ENCODE measurements around the gene NUSAP1. TPM values are rescaled to one million over a fixed set of nuclear protein-coding genes. Genes with fewer than 3 reads are reported as not detected.

The NUSAP1 gene
- total RNA-seq, 4 donors from 2014 or later, result 26.5 to 47.7 (median 37.6) TPM

DNA sequence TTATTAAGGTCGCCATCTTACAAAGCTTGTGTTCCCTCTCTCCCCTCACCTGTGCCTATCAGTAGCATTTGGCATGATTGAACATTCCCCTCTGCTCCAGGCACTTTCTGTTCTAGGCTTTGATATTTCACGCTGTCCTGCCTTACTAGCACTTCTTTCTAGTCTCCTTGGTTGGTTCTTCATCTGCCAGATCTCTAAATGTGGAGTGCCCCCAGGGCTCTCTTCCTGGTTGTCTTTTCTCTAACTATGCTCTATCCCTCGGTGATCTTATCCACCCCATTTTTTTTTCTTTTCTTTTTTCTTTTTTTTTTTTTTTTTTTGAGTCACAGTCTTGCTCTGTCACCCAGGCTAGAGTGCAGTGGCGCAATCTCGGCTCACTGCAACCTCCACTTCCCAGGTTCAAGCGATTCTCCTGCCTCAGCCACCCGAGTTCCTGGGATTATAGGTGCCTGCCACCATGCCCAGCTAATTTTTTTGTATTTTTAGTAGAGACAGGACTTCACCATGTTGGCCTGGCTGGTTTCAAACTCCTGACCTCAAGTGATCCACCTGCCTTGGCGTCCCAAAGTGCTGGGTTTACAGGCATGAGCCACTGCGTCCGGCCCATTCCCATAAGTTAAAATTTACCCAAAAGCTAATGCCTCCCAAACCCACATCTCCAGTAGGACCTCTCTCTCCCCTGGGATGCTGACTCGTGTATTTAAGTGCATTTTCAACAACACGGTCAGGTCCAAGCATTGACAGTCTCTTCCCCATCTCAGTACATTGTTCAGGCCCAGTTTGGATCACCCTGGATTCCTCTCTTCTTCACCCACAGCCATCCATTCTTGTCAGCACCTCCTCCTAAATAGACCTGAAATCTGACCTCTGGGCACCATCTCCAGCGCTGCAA is 5.2 kb downstream of the NUSAP1 start:
- intact Hi-C loops (cut with DNase I), result no loop called here
- Histone ChIP-seq H3K4me3 (no peak overlapping the region), H3K27ac (peak overlapping the region in 3 of 4 donors; percentile 19 to 50 (median 40)), H3K36me3 (no peaks in the 10 kb centered on the region), H3K4me1 (peaks cover 0 to 29% (median 4%) of the 10 kb centered on the region in 3 donors), H3K9me3 (no peaks in the 10 kb centered on the region), H3K27me3 (no peaks in the 10 kb centered on the region)
- 68 to 75% methylated on average over 10 of the region's 13 CpGs for WGBS, 2 donors
- TF ChIP-seq, protein P1, sequence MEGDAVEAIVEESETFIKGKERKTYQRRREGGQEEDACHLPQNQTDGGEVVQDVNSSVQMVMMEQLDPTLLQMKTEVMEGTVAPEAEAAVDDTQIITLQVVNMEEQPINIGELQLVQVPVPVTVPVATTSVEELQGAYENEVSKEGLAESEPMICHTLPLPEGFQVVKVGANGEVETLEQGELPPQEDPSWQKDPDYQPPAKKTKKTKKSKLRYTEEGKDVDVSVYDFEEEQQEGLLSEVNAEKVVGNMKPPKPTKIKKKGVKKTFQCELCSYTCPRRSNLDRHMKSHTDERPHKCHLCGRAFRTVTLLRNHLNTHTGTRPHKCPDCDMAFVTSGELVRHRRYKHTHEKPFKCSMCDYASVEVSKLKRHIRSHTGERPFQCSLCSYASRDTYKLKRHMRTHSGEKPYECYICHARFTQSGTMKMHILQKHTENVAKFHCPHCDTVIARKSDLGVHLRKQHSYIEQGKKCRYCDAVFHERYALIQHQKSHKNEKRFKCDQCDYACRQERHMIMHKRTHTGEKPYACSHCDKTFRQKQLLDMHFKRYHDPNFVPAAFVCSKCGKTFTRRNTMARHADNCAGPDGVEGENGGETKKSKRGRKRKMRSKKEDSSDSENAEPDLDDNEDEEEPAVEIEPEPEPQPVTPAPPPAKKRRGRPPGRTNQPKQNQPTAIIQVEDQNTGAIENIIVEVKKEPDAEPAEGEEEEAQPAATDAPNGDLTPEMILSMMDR (IDR thresholded peaks at IDR 0.05), result no peak
- no peak for TF ChIP-seq POLR2A (IDR thresholded peaks at IDR 0.05)
- no peak for DNase-seq

DNA sequence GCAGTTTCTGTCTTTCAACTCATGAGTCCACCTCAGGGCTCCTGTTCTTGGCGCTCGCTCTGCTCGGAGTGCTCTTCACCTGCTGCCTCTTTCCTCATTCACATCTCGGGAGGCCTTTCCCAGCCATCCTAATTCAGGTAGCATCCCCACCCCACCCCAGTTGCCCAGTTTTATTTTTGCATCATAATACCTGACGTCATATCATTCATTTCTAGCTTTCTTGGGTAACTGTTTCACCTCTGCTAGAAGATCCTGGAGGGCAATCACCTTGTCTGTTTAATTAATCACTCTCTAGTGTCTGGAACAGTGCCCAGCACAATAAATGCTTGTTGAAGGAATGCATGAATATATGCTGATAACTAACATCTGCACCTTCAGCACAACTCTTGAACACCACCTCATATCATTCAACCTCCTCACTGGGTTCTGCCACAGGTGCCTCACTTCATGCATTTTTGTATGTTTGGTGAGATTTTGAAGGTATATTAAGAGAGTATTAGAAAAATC is 7.6 kb downstream of the NUSAP1 start:
- Histone ChIP-seq H3K4me1 (peaks cover 0 to 13% (median 0%) of the 10 kb centered on the region in 3 donors), H3K9me3 (no peaks in the 10 kb centered on the region), H3K27me3 (no peaks in the 10 kb centered on the region), H3K4me3 (no peak overlapping the region), H3K27ac (no peak overlapping the region), H3K36me3 (no peaks in the 10 kb centered on the region)
- TF ChIP-seq, protein P1 (IDR thresholded peaks at IDR 0.05), result no peak
- TF ChIP-seq POLR2A (IDR thresholded peaks at IDR 0.05), result no peak
- intact Hi-C loops (cut with DNase I), result no loop called here
- no peak for DNase-seq
- WGBS, 2 donors, result 81 to 91% methylated on average over 5 of the region's 5 CpGs

DNA sequence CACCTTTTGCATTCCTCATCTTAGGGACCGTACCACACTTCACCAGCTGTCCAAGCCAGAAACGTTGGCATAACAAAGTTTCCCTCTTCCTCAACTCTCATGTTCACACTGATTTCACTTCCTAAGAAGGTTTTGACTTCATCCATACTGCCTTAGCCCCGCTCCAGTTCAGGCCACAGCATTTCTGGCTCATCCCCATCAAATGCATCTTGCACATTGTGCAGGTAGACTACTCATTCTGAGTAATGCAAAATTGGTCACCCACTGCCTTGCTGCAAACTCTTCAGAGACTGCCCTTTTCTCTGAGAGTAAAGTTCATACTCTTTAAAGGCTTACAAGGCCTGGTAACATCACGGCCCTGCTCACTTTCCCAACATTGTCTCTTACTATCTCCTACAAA is 8.8 kb downstream of the NUSAP1 start:
- peaks cover 0 to 8% (median 0%) of the 10 kb centered on the region in 3 donors for H3K4me1 ChIP-seq
- H3K4me3 ChIP-seq, result no peak overlapping the region
- intact Hi-C loops (cut with DNase I), result no loop called here
- no peaks in the 10 kb centered on the region for H3K27me3 ChIP-seq
- WGBS, 2 donors, result 69 to 83% methylated on average over 4 of the region's 4 CpGs
- TF ChIP-seq POLR2A (IDR thresholded peaks at IDR 0.05), result no peak
- no peaks in the 10 kb centered on the region for H3K36me3 ChIP-seq
- H3K27ac ChIP-seq, result no peak overlapping the region
- no peak for DNase-seq
- H3K9me3 ChIP-seq, result no peaks in the 10 kb centered on the region

DNA sequence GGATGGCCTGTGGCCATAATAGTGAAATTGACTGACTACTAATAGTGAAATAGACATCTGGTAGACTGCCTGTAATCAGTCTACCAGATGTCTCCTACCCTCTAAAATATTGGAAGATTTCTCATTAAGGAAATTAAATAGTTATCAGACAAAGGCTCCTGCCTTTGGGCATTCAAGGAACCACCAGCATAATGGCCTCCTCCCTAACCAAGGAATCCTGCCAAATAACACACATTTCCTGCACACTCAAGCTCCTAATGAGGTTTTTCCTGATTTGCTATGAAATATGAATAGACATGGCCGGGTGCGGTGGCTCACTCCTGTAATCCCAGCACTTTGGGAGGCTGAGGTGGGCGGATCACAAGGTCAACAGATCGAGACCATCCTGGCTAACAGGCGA is 14.6 kb downstream of the NUSAP1 start:
- WGBS, 2 donors, result 78 to 89% methylated on average over 5 of the region's 5 CpGs
- no peak for TF ChIP-seq POLR2A (IDR thresholded peaks at IDR 0.05)
- TF ChIP-seq, protein P1 (IDR thresholded peaks at IDR 0.05), result no peak
- no peak for DNase-seq
- H3K36me3 ChIP-seq, result peaks cover 0 to 10% (median 0%) of the 10 kb centered on the region in 3 donors
- intact Hi-C loops (cut with DNase I), result no loop called here
- peak overlapping the region in 1 of 4 donors; percentile 7 for H3K27ac ChIP-seq
- H3K4me3 ChIP-seq, result no peak overlapping the region
- no peaks in the 10 kb centered on the region for H3K27me3 ChIP-seq
- peaks cover 0 to 29% (median 3%) of the 10 kb centered on the region in 3 donors for H3K4me1 ChIP-seq
- no peaks in the 10 kb centered on the region for H3K9me3 ChIP-seq

DNA sequence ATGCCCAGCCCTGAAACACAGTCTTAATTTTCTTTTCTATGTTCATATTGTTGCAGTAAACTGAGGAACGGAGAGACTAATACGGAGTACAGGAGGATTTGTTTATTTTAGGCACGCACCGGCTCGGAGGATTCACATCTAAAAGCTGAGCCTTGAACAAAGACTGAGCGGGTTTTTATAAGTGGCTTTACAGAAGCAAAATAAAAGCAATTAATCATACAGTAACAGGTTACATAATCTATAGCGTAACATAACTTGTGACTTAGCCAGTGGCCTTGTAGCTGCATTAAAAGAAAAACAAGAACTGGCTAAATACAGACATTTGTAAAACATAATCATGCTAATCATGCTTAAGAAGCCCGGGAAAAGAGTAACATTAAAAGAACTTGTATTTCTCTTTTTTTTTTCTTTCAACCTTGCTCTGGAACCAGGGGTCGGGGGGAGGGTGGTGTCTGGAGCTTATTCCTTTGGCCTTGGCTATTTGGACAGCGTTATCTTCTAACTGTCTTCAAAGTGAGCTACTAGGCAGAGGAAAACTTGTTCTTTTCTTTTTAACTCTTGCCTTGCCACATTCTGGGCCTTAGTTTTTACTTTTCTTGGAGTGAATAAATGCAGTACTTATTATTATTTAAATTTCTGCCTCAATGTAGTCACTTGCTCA is 17.5 kb downstream of the NUSAP1 start:
- H3K27me3 ChIP-seq, result no peaks in the 10 kb centered on the region
- intact Hi-C loops (cut with DNase I), result no loop called here
- H3K27ac ChIP-seq, result peak overlapping the region in 2 of 4 donors; percentile 30 to 57
- 26 to 37% methylated on average over 9 to 10 of the region's 10 CpGs for WGBS, 2 donors
- no peaks in the 10 kb centered on the region for H3K9me3 ChIP-seq
- peaks cover 0 to 12% (median 0%) of the 10 kb centered on the region in 3 donors for H3K36me3 ChIP-seq
- peaks cover 0 to 33% (median 3%) of the 10 kb centered on the region in 3 donors for H3K4me1 ChIP-seq
- TF ChIP-seq POLR2A (IDR thresholded peaks at IDR 0.05), result no peak
- TF ChIP-seq, protein P1 (IDR thresholded peaks at IDR 0.05), result no peak
- no peak for DNase-seq
- H3K4me3 ChIP-seq, result no peak overlapping the region
